Liver (tissue), 9 donors: ENCODE data around the gene TTLL7. TPM values are rescaled to one million over a fixed set of nuclear protein-coding genes. Genes with fewer than 3 reads are reported as not detected.

ENCODE experiments used
- DNase-seq: peaks from one replicate; pipeline ENCODE4 v3.0.0-alpha.2; 2017; ENCODE audit warnings: low spot score
- H3K27ac ChIP-seq, 2 donors: one replicate each; pipeline ENCODE4 v1.7.0; 2013; ENCODE audit warnings: inconsistent platforms in 2 of 2, low read length in 2 of 2, control low read depth in 1 of 2, low read depth in 1 of 2, mild to moderate bottlenecking in 1 of 2
- H3K27me3 ChIP-seq, 4 donors: one replicate each; pipeline versions ENCODE4 v1.6.1 to v1.7.0; 2013; ENCODE audit warnings: low read length in 3 of 4, inconsistent platforms in 1 of 4, mild to moderate bottlenecking in 1 of 4, moderate library complexity in 1 of 4; ENCODE audit not compliant: control insufficient read depth in 4 of 4, insufficient read depth in 4 of 4
- H3K36me3 ChIP-seq, 4 donors: one replicate each; pipeline versions ENCODE4 v1.6.1 to v1.7.0; 2013; ENCODE audit warnings: low read length in 3 of 4, mild to moderate bottlenecking in 3 of 4, low read depth in 1 of 4, moderate library complexity in 1 of 4; ENCODE audit not compliant: control insufficient read depth in 4 of 4, insufficient read depth in 3 of 4
- H3K4me1 ChIP-seq, 4 donors: one replicate each; pipeline versions ENCODE4 v1.6.1 to v1.7.0; 2013; ENCODE audit warnings: low read length in 3 of 4, mild to moderate bottlenecking in 3 of 4, moderate library complexity in 1 of 4; ENCODE audit not compliant: control insufficient read depth in 4 of 4, insufficient read depth in 4 of 4
- H3K4me3 ChIP-seq, 3 donors: one replicate each; pipeline versions ENCODE4 v1.6.1 to v1.7.0; 2013; ENCODE audit warnings: low read length in 3 of 3, control low read depth in 1 of 3, low read depth in 1 of 3, mild to moderate bottlenecking in 1 of 3
- H3K9ac ChIP-seq, 2 donors: one replicate each; pipeline ENCODE4 v1.7.0; 2013; ENCODE audit warnings: low read length in 2 of 2, mild to moderate bottlenecking in 2 of 2, moderate library complexity in 2 of 2, control low read depth in 1 of 2, low read depth in 1 of 2
- H3K9me3 ChIP-seq, 4 donors: one replicate each; pipeline versions ENCODE4 v1.6.1 to v1.7.0; 2013; ENCODE audit warnings: low read length in 3 of 4; ENCODE audit not compliant: control insufficient read depth in 4 of 4
- ATF3 ChIP-seq: IDR thresholded peaks from 2 replicates; pipeline ENCODE4 v1.6.1; 2016; ENCODE audit warnings: antibody characterized with exemption
- EGR1 ChIP-seq, 2 donors: IDR thresholded peaks; 2 replicates each; pipeline ENCODE4 v1.6.1; 2016 to 2018; ENCODE audit warnings: antibody characterized with exemption in 2 of 2, low read depth in 2 of 2
- FOXA1 ChIP-seq: IDR thresholded peaks from 2 replicates; pipeline ENCODE4 v1.6.1; 2016; ENCODE audit warnings: antibody characterized with exemption
- FOXA2 ChIP-seq: IDR thresholded peaks from 2 replicates; pipeline ENCODE4 v1.6.1; 2016; ENCODE audit warnings: antibody characterized with exemption
- GABPA ChIP-seq, 2 donors: IDR thresholded peaks in 1 of 2; conservative IDR thresholded peaks in 1 of 2; 2 replicates each; pipeline ENCODE4 v1.6.1; 2016; ENCODE audit warnings: antibody characterized with exemption in 2 of 2, mild to moderate bottlenecking in 1 of 2, moderate library complexity in 1 of 2
- HNF4A ChIP-seq, 2 donors: conservative IDR thresholded peaks; 2 replicates each; pipeline ENCODE4 v1.6.1; 2016; ENCODE audit warnings: antibody characterized with exemption in 2 of 2, mild to moderate bottlenecking in 2 of 2
- HNF4G ChIP-seq: IDR thresholded peaks from 2 replicates; pipeline ENCODE4 v1.6.1; 2016; ENCODE audit warnings: antibody characterized with exemption
- JUND ChIP-seq, 2 donors: IDR thresholded peaks; 2 replicates each; pipeline ENCODE4 v1.6.1; 2016; ENCODE audit warnings: antibody characterized with exemption in 2 of 2
- NR2F2 ChIP-seq: IDR thresholded peaks from 2 replicates; pipeline ENCODE4 v1.6.1; 2016; ENCODE audit warnings: antibody characterized with exemption
- RAD21 ChIP-seq, 2 donors: IDR thresholded peaks; 2 replicates each; pipeline ENCODE4 v1.6.1; 2016; ENCODE audit warnings: antibody characterized with exemption in 2 of 2, mild to moderate bottlenecking in 2 of 2
- RXRA ChIP-seq, 2 donors: IDR thresholded peaks; 2 replicates each; pipeline ENCODE4 v1.6.1; 2017 to 2018; ENCODE audit warnings: antibody characterized with exemption in 2 of 2, mild to moderate bottlenecking in 1 of 2
- SP1 ChIP-seq: IDR thresholded peaks from 2 replicates; pipeline ENCODE4 v1.6.1; 2018; ENCODE audit warnings: antibody characterized with exemption, mild to moderate bottlenecking
- TAF1 ChIP-seq: conservative IDR thresholded peaks from 2 replicates; pipeline ENCODE4 v1.6.1; 2016; ENCODE audit warnings: antibody characterized with exemption, mild to moderate bottlenecking
- YY1 ChIP-seq: IDR thresholded peaks from 2 replicates; pipeline ENCODE4 v1.6.1; 2016; ENCODE audit warnings: antibody characterized with exemption, mild to moderate bottlenecking
- WGBS: extraction: QIAGEN DNeasy Blood & Tissue Kit; methylation state at CpG from one replicate; pipeline ENCODE4 v1.1.7; 2013; 5-methylcytosine and 5-hydroxymethylcytosine counted together
- polyA plus RNA-seq, 2 donors: library from polyadenylated mRNA; stranded (reverse) in 1 of 2; unstranded in 1 of 2; fragments of 200-250 nt in 1 of 2; fragments of >200 nt in 1 of 2; fragmentation: Nextera tagmentation in 1 of 2; extraction: Ambion mirVana in 1 of 2; gene quantifications; one replicate each; pipeline versions ENCODE4 v1.2.1 to v1.2.3, GENCODE V29; 2013 to 2015
- total RNA-seq, 2 donors: library from RNA; depleted of rRNA; stranded (reverse); fragments of >200 nt; gene quantifications; one replicate each; pipeline ENCODE4 v1.2.3, GENCODE V29; 2014
- TF ChIP-seq, protein P1 (sequence below): IDR thresholded peaks from 2 replicates; pipeline ENCODE4 v1.6.1; 2016; ENCODE audit warnings: antibody characterized with exemption, mild to moderate bottlenecking
- TF ChIP-seq, protein P2 (sequence below): IDR thresholded peaks from 2 replicates; pipeline ENCODE4 v1.6.1; 2016; ENCODE audit warnings: antibody characterized with exemption
- TF ChIP-seq, protein P3 (sequence below): IDR thresholded peaks from 2 replicates; pipeline ENCODE4 v1.6.1; 2016; ENCODE audit warnings: antibody characterized with exemption
- TF ChIP-seq, protein P4 (sequence below): fragments of 150-350 bp; IDR thresholded peaks from 2 replicates; pipeline ENCODE4 v1.5.1; 2017; ENCODE audit warnings: improper control_type of control experiment, low read depth, low read length; ENCODE audit not compliant: missing input control
- donor health status: healthy.
- donor health status: healthy.
- donor health status: healthy.
- donor health status: healthy.
- donor health status: healthy.

TTLL7 gene
- total and polyA plus RNA-seq, 4 donors: 1.1 to 6.0 (median 1.9) TPM

DNA sequence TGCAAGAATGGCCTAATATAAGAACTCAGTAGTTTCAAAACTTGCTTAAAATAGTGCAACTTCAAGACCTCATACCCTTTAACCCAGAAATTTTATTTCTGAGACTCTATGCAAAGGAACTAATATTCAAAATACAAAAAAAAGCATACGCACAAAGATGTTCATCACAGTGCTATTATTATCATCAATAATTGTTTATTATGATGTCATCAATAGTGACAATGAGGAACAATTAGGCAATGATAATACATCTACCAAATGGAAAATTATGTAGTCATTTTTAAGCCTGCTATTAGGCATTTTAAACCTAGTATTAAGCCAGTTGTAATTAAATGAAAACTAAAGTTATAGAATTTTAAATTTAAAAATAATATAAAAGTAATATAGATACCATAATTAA lies 3.3 kb downstream of the TTLL7 start:
- Histone ChIP-seq H3K27ac (no peak overlapping the region), H3K9ac (no peak overlapping the region), H3K4me1 (peaks cover 0 to 7% (median 4%) of the 10 kb centered on the region in 4 donors), H3K4me3 (no peak overlapping the region), H3K9me3 (no peaks in the 10 kb centered on the region), H3K36me3 (no peaks in the 10 kb centered on the region), H3K27me3 (no peaks in the 10 kb centered on the region)
- 92% methylated on average over 1 of the region's 1 CpG for WGBS
- no peak for DNase-seq
- TF ChIP-seq TAF1: no peak

GRCh38 chr1:83994111-83994510 lies 4.8 kb downstream of the TTLL7 start:
- Histone ChIP-seq H3K9me3 (no peaks in the 10 kb centered on the region), H3K27ac (no peak overlapping the region), H3K9ac (no peak overlapping the region), H3K36me3 (no peaks in the 10 kb centered on the region), H3K27me3 (no peaks in the 10 kb centered on the region), H3K4me3 (no peak overlapping the region), H3K4me1 (peaks cover 0 to 3% (median 1%) of the 10 kb centered on the region in 4 donors)
- no peak for DNase-seq
- TF ChIP-seq EGR1 (IDR thresholded peaks at IDR 0.05; ENCODE audit: low read depth in 2 of 2) (no peak), HNF4G (no peak), JUND (IDR thresholded peaks at IDR 0.05) (no peak), FOXA2 (no peak), YY1 (no peak), HNF4A (conservative IDR thresholded peaks at IDR 0.05) (no peak), RXRA (IDR thresholded peaks at IDR 0.05) (no peak), NR2F2 (no peak), RAD21 (IDR thresholded peaks at IDR 0.05) (no peak), FOXA1 (no peak), ATF3 (no peak), TAF1 (no peak), SP1 (no peak), GABPA (IDR thresholded peaks at IDR 0.05 in 1 of 2, conservative IDR thresholded peaks at IDR 0.05 in 1 of 2) (no peak)
- TF ChIP-seq, protein P1, sequence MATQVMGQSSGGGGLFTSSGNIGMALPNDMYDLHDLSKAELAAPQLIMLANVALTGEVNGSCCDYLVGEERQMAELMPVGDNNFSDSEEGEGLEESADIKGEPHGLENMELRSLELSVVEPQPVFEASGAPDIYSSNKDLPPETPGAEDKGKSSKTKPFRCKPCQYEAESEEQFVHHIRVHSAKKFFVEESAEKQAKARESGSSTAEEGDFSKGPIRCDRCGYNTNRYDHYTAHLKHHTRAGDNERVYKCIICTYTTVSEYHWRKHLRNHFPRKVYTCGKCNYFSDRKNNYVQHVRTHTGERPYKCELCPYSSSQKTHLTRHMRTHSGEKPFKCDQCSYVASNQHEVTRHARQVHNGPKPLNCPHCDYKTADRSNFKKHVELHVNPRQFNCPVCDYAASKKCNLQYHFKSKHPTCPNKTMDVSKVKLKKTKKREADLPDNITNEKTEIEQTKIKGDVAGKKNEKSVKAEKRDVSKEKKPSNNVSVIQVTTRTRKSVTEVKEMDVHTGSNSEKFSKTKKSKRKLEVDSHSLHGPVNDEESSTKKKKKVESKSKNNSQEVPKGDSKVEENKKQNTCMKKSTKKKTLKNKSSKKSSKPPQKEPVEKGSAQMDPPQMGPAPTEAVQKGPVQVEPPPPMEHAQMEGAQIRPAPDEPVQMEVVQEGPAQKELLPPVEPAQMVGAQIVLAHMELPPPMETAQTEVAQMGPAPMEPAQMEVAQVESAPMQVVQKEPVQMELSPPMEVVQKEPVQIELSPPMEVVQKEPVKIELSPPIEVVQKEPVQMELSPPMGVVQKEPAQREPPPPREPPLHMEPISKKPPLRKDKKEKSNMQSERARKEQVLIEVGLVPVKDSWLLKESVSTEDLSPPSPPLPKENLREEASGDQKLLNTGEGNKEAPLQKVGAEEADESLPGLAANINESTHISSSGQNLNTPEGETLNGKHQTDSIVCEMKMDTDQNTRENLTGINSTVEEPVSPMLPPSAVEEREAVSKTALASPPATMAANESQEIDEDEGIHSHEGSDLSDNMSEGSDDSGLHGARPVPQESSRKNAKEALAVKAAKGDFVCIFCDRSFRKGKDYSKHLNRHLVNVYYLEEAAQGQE: no peak
- TF ChIP-seq, protein P2, sequence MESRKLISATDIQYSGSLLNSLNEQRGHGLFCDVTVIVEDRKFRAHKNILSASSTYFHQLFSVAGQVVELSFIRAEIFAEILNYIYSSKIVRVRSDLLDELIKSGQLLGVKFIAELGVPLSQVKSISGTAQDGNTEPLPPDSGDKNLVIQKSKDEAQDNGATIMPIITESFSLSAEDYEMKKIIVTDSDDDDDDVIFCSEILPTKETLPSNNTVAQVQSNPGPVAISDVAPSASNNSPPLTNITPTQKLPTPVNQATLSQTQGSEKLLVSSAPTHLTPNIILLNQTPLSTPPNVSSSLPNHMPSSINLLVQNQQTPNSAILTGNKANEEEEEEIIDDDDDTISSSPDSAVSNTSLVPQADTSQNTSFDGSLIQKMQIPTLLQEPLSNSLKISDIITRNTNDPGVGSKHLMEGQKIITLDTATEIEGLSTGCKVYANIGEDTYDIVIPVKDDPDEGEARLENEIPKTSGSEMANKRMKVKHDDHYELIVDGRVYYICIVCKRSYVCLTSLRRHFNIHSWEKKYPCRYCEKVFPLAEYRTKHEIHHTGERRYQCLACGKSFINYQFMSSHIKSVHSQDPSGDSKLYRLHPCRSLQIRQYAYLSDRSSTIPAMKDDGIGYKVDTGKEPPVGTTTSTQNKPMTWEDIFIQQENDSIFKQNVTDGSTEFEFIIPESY: no peak
- TF ChIP-seq, protein P3, sequence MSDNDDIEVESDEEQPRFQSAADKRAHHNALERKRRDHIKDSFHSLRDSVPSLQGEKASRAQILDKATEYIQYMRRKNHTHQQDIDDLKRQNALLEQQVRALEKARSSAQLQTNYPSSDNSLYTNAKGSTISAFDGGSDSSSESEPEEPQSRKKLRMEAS: no peak
- TF ChIP-seq, protein P4, sequence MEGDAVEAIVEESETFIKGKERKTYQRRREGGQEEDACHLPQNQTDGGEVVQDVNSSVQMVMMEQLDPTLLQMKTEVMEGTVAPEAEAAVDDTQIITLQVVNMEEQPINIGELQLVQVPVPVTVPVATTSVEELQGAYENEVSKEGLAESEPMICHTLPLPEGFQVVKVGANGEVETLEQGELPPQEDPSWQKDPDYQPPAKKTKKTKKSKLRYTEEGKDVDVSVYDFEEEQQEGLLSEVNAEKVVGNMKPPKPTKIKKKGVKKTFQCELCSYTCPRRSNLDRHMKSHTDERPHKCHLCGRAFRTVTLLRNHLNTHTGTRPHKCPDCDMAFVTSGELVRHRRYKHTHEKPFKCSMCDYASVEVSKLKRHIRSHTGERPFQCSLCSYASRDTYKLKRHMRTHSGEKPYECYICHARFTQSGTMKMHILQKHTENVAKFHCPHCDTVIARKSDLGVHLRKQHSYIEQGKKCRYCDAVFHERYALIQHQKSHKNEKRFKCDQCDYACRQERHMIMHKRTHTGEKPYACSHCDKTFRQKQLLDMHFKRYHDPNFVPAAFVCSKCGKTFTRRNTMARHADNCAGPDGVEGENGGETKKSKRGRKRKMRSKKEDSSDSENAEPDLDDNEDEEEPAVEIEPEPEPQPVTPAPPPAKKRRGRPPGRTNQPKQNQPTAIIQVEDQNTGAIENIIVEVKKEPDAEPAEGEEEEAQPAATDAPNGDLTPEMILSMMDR: no peak
- 83% methylated on average over 1 of the region's 1 CpG for WGBS
